ENCODE results near the gene TRAPPC12.

TRAPPC12 gene

GRCh38 chr2:3470856-3471737 lies 91.6 kb downstream of the TRAPPC12 start:
- no peak for DNase-seq

- DNase-seq, result no peak
These were observed 92.8 kb downstream of the TRAPPC12 start for GRCh38 chr2:3472296-3472695.

GRCh38 chr2:3472966-3473365 lies 93.5 kb downstream of the TRAPPC12 start:
- DNase-seq, result no peak

GRCh38 chr2:3475771-3476170 lies 96.3 kb downstream of the TRAPPC12 start:
- DNase-seq, result no peak

GRCh38 chr2:3476321-3476984 lies 97.0 kb downstream of the TRAPPC12 start:
- DNase-seq, result no peak

- DNase-seq, result no peak
These were observed 97.5 kb downstream of the TRAPPC12 start for GRCh38 chr2:3476985-3477327.

- DNase-seq, result no peak
These were observed 99.4 kb downstream of the TRAPPC12 start for GRCh38 chr2:3478846-3479385.

- no peak for DNase-seq
These were observed 100.2 kb downstream of the TRAPPC12 start for GRCh38 chr2:3479430-3480320.

- no peak for DNase-seq
These were observed 101.0 kb downstream of the TRAPPC12 start for GRCh38 chr2:3480352-3481010.

- DNase-seq, result no peak
These were observed 101.5 kb downstream of the TRAPPC12 start for GRCh38 chr2:3481011-3481400.

GRCh38 chr2:3481736-3482362 lies 102.4 kb downstream of the TRAPPC12 start:
- no peak for DNase-seq

GRCh38 chr2:3482363-3482821 lies 102.9 kb downstream of the TRAPPC12 start:
- DNase-seq, result no peak

- DNase-seq, result no peak
These were observed 103.9 kb downstream of the TRAPPC12 start for GRCh38 chr2:3483227-3483985.

GRCh38 chr2:3483986-3484960 lies 104.8 kb downstream of the TRAPPC12 start:
- DNase-seq, result no peak

GRCh38 chr2:3485166-3485565 lies 105.7 kb downstream of the TRAPPC12 start:
- no peak for DNase-seq

- no peak for DNase-seq
These were observed 106.8 kb downstream of the TRAPPC12 start for GRCh38 chr2:3486047-3487027.

- DNase-seq, result no peak
These were observed 107.5 kb downstream of the TRAPPC12 start for GRCh38 chr2:3487028-3487425.

- DNase-seq, result no peak
These were observed 107.9 kb downstream of the TRAPPC12 start for GRCh38 chr2:3487432-3487831.

Data from NCI-H1930 (cell line).